Effector CD8-positive, alpha-beta T cell (primary cell): ENCODE results near the gene LSM2.

Experiments
- DNase-seq: peaks from one replicate; lab custom pipeline; 2025; lab: John Stamatoyannopoulos, UW

Gene LSM2

DNA sequence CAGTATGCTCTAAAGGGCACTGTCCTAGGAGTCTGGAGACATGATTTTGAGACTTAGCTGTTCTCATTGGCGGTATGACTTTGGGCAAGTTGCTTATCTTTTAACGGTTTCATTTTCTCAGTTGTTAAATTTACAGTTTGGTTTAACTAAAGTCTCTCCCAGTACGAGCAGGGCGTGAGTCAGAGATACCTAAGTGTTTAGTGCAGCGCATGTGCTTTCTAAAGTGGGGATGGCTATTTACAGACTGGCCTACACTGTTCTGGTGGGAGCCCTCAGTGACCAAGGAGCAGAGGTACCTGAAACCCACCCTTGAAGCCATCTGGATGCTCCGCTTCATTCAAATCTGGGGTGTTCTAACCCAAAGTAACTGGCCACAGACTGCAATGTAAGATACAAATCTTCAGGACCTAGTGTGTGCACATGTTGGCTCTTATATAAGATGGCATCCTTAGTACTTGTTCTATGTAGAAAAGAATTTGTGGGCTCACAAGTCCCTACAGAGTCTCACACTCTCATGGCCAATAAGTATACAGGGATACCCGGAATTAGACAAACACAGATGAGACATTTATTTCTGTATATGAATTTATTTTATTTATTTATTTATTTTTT lies 56.2 kb downstream of the LSM2 start:
- no peak for DNase-seq

- no peak for DNase-seq
Measured at GRCh38 chr6:31749301-31750036, 57.3 kb downstream of the LSM2 start.
